DND-41 (cell line): ENCODE measurements around the gene GOSR2.

ENCODE experiments used
- ATAC-seq: fragments of 200-7000 bp; cut with Tn5 transposase; 3 replicates; pipeline ENCODE4 v1.9.1; 2021; ENCODE audit warnings: low read depth; ENCODE audit not compliant: insufficient read depth
- DNase-seq: peaks from one replicate; pipeline ENCODE4 v3.0.0-alpha.2; 2020
- H2AFZ ChIP-seq: 2 replicates; pipeline ENCODE4 v1.6.0; 2012; ENCODE audit warnings: low read depth, low read length
- H3K27ac ChIP-seq: 2 replicates; pipeline ENCODE4 v1.5.1; 2012; ENCODE audit warnings: low read length, inconsistent platforms
- H3K27me3 ChIP-seq: fragments of 200-600 bp; sonication (generic); 2 replicates; pipeline ENCODE4 v1.6.0; 2012; ENCODE audit warnings: low read length, mild to moderate bottlenecking, inconsistent platforms; ENCODE audit not compliant: insufficient read depth, poor library complexity
- H3K36me3 ChIP-seq: 2 replicates; pipeline ENCODE4 v1.5.1; 2012; ENCODE audit warnings: low read length, inconsistent platforms; ENCODE audit not compliant: insufficient read depth
- H3K4me1 ChIP-seq: 2 replicates; pipeline ENCODE4 v1.5.1; 2012; ENCODE audit warnings: mild to moderate bottlenecking, low read length; ENCODE audit not compliant: insufficient read depth
- H3K4me2 ChIP-seq: 2 replicates; pipeline ENCODE4 v1.6.0; 2012; ENCODE audit warnings: mild to moderate bottlenecking, moderate library complexity, low read length, inconsistent platforms; ENCODE audit not compliant: insufficient read depth
- H3K4me3 ChIP-seq, 2 experiments: fragments of 200-600 bp in 1 of 2; shearing (Covaris generic) in 1 of 2; 2 replicates each; pipeline ENCODE4 v1.5.1; 2012 to 2016; ENCODE audit warnings: inconsistent platforms in 2 of 2, low read length in 2 of 2, mild to moderate bottlenecking in 2 of 2, low read depth in 1 of 2, moderate library complexity in 1 of 2
- H3K79me2 ChIP-seq: 2 replicates; pipeline ENCODE4 v1.6.0; 2012; ENCODE audit warnings: low read length, inconsistent platforms; ENCODE audit not compliant: insufficient read depth
- H3K9ac ChIP-seq: 2 replicates; pipeline ENCODE4 v1.6.0; 2012; ENCODE audit warnings: low read depth, mild to moderate bottlenecking, inconsistent platforms, low read length, moderate library complexity
- H3K9me3 ChIP-seq: 2 replicates; pipeline ENCODE4 v1.5.1; 2012; ENCODE audit warnings: low read length, moderate library complexity, mild to moderate bottlenecking, inconsistent platforms; ENCODE audit not compliant: insufficient read depth, severe bottlenecking
- H4K20me1 ChIP-seq: 2 replicates; pipeline ENCODE4 v1.6.0; 2012; ENCODE audit warnings: low read length; ENCODE audit not compliant: insufficient read depth
- CTCF ChIP-seq: IDR thresholded peaks from 2 replicates; pipeline ENCODE4 v1.5.1; 2012; ENCODE audit warnings: borderline replicate concordance, low read length, moderate library complexity, mild to moderate bottlenecking; ENCODE audit not compliant: poor library complexity, severe bottlenecking; ENCODE audit errors: extremely low read depth
- EZH2 ChIP-seq: IDR thresholded peaks from 3 replicates; pipeline ENCODE4 v1.6.1; 2012; ENCODE audit warnings: borderline replicate concordance, low read depth, mild to moderate bottlenecking, moderate library complexity, low read length, inconsistent platforms; ENCODE audit not compliant: severe bottlenecking

GOSR2 gene

GRCh38 chr17:46971647-46972300 is 48.8 kb downstream of the GOSR2 start:
- no peak for DNase-seq
- ATAC-seq = no peak
- Histone ChIP-seq H3K9ac (no peak overlapping the region), H4K20me1 (no peaks in the 10 kb centered on the region), H3K4me3 (no peak overlapping the region), H3K4me2 (no peak overlapping the region), H3K4me1 (no peaks in the 10 kb centered on the region), H3K27ac (no peak overlapping the region), H3K9me3 (no peaks in the 10 kb centered on the region), H3K79me2 (no peaks in the 10 kb centered on the region), H2AFZ (no peak overlapping the region), H3K27me3 (no peaks in the 10 kb centered on the region), H3K36me3 (no peaks in the 10 kb centered on the region)
- TF ChIP-seq CTCF = no peak

GRCh38 chr17:46972346-46972745 is 49.4 kb downstream of the GOSR2 start:
- Histone ChIP-seq H3K79me2 (no peaks in the 10 kb centered on the region), H3K36me3 (no peaks in the 10 kb centered on the region), H3K27me3 (no peaks in the 10 kb centered on the region), H3K4me2 (no peak overlapping the region), H3K9ac (no peak overlapping the region), H2AFZ (no peak overlapping the region), H4K20me1 (no peaks in the 10 kb centered on the region), H3K4me1 (no peaks in the 10 kb centered on the region), H3K4me3 (no peak overlapping the region), H3K9me3 (no peaks in the 10 kb centered on the region), H3K27ac (no peak overlapping the region)
- TF ChIP-seq EZH2 (no peak), CTCF (no peak)
- no peak for DNase-seq
- ATAC-seq = no peak

GRCh38 chr17:46974086-46974485 is 51.1 kb downstream of the GOSR2 start:
- Histone ChIP-seq H2AFZ (no peak overlapping the region), H3K79me2 (no peaks in the 10 kb centered on the region), H3K4me3 (no peak overlapping the region), H4K20me1 (no peaks in the 10 kb centered on the region), H3K9ac (no peak overlapping the region), H3K4me2 (no peak overlapping the region), H3K27me3 (peaks cover 6% of the 10 kb centered on the region), H3K27ac (no peak overlapping the region), H3K9me3 (no peaks in the 10 kb centered on the region), H3K4me1 (peaks cover 8% of the 10 kb centered on the region), H3K36me3 (no peaks in the 10 kb centered on the region)
- TF ChIP-seq CTCF = no peak
- no peak for TF ChIP-seq EZH2
- DNase-seq = no peak
- no peak for ATAC-seq

- Histone ChIP-seq H3K4me1 (peaks cover 12% of the 10 kb centered on the region), H3K27ac (no peak overlapping the region), H3K9ac (no peak overlapping the region), H3K9me3 (no peaks in the 10 kb centered on the region), H4K20me1 (no peaks in the 10 kb centered on the region), H2AFZ (no peak overlapping the region), H3K36me3 (no peaks in the 10 kb centered on the region), H3K79me2 (no peaks in the 10 kb centered on the region), H3K27me3 (peaks cover 14% of the 10 kb centered on the region), H3K4me2 (no peak overlapping the region), H3K4me3 (no peak overlapping the region)
- DNase-seq (no peak), ATAC-seq (no peak)
- TF ChIP-seq CTCF (no peak), EZH2 (no peak)
Measured at GRCh38 chr17:46975287-46975686, 52.3 kb downstream of the GOSR2 start.
